SK-N-DZ (cell line): Measurements from ENCODE around the gene GRIK4.

ENCODE experiments used
- DNase-seq: peaks from one replicate; pipeline ENCODE4 v3.0.0-alpha.2; 2015; ENCODE audit warnings: low spot score

The GRIK4 gene

GRCh38 chr11:120832481-120833238, 321.1 kb downstream of the GRIK4 start:
- DNase-seq: no peak

- DNase-seq: no peak
Observed at GRCh38 chr11:120834686-120835210, 323.2 kb downstream of the GRIK4 start.

GRCh38 chr11:120835601-120836228, 324.2 kb downstream of the GRIK4 start:
- DNase-seq: no peak

GRCh38 chr11:120837696-120838095, 326.1 kb downstream of the GRIK4 start:
- no peak for DNase-seq

- DNase-seq: no peak
Observed at GRCh38 chr11:120839201-120839600, 327.7 kb downstream of the GRIK4 start.

- DNase-seq: no peak
Observed at GRCh38 chr11:120839846-120840402, 328.4 kb downstream of the GRIK4 start.

- DNase-seq: no peak
Observed at GRCh38 chr11:120840661-120841060, 329.1 kb downstream of the GRIK4 start.

- no peak for DNase-seq
Observed at GRCh38 chr11:120841074-120841473, 329.5 kb downstream of the GRIK4 start.

- DNase-seq: no peak
Observed at GRCh38 chr11:120842195-120842594, 330.6 kb downstream of the GRIK4 start.

- DNase-seq: no peak
Observed at GRCh38 chr11:120853435-120853834, 341.9 kb downstream of the GRIK4 start.

GRCh38 chr11:120854988-120855387, 343.4 kb downstream of the GRIK4 start:
- no peak for DNase-seq

- DNase-seq: no peak
Observed at GRCh38 chr11:120857508-120857907, 346.0 kb downstream of the GRIK4 start.

GRCh38 chr11:120858740-120859139, 347.2 kb downstream of the GRIK4 start:
- DNase-seq: no peak

- no peak for DNase-seq
Observed at GRCh38 chr11:120859552-120860295, 348.2 kb downstream of the GRIK4 start.

- no peak for DNase-seq
Observed at GRCh38 chr11:120863359-120863758, 351.8 kb downstream of the GRIK4 start.

GRCh38 chr11:120867024-120867423, 355.5 kb downstream of the GRIK4 start:
- no peak for DNase-seq

- DNase-seq: no peak
Observed at GRCh38 chr11:120867531-120867930, 356.0 kb downstream of the GRIK4 start.

GRCh38 chr11:120867988-120868387, 356.4 kb downstream of the GRIK4 start:
- DNase-seq: no peak

GRCh38 chr11:120869097-120869496, 357.5 kb downstream of the GRIK4 start:
- no peak for DNase-seq

- DNase-seq: no peak
Observed at GRCh38 chr11:120869516-120870011, 358.0 kb downstream of the GRIK4 start.

- DNase-seq: no peak
Observed at GRCh38 chr11:120871194-120871593, 359.6 kb downstream of the GRIK4 start.

GRCh38 chr11:120871924-120872323, 360.4 kb downstream of the GRIK4 start:
- DNase-seq: no peak
